Subcutaneous abdominal adipose tissue (tissue), 5 donors: Measurements from ENCODE around the gene CFAP299.

Source experiments
- H3K27ac ChIP-seq: one replicate; pipeline ENCODE4 v1.7.0; 2013; ENCODE audit warnings: low read depth, mild to moderate bottlenecking, inconsistent platforms, low read length, moderate library complexity
- H3K27me3 ChIP-seq, 5 donors: one replicate each; pipeline ENCODE4 v1.7.0; 2013; ENCODE audit warnings: low read length in 5 of 5, inconsistent platforms in 1 of 5; ENCODE audit not compliant: control insufficient read depth in 5 of 5, insufficient read depth in 4 of 5
- H3K36me3 ChIP-seq, 5 donors: one replicate each; pipeline ENCODE4 v1.7.0; 2013; ENCODE audit warnings: low read length in 5 of 5; ENCODE audit not compliant: control insufficient read depth in 5 of 5, insufficient read depth in 5 of 5
- H3K4me1 ChIP-seq, 5 donors: one replicate each; pipeline ENCODE4 v1.7.0; 2013; ENCODE audit warnings: low read length in 5 of 5, mild to moderate bottlenecking in 3 of 5, moderate library complexity in 1 of 5; ENCODE audit not compliant: control insufficient read depth in 5 of 5, insufficient read depth in 5 of 5
- H3K4me3 ChIP-seq, 5 donors: one replicate each; pipeline ENCODE4 v1.7.0; 2013; ENCODE audit warnings: low read length in 5 of 5, low read depth in 1 of 5
- H3K9ac ChIP-seq, 5 donors: one replicate each; pipeline ENCODE4 v1.7.0; 2013; ENCODE audit warnings: low read length in 5 of 5, mild to moderate bottlenecking in 4 of 5, moderate library complexity in 3 of 5
- H3K9me3 ChIP-seq, 5 donors: one replicate each; pipeline ENCODE4 v1.7.0; 2013; ENCODE audit warnings: low read length in 5 of 5; ENCODE audit not compliant: control insufficient read depth in 5 of 5
- donor health status: healthy.
- donor health status: healthy.
- donor health status: healthy.
- donor health status: healthy.
- donor health status: healthy.

CFAP299 gene

DNA sequence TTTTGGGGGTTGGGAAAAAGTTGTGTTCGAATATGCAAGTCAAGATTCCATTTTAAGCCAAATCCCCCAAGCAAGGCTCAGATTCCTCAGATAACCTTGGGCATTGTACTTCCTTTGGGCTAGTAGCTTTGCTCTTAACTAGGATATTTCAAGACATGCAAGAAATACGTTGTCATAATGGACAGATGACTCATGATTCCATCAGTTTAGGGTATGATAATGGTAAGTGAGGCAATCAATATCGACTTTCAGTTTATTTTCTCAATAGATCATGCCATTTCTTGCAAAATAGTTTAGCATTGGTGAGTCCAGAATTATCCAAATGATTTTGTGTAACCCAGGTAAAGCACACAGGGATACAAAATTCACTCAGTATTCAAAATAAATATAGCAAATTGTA is 25.4 kb downstream of the CFAP299 start:
- no peaks in the 10 kb centered on the region for H3K36me3 ChIP-seq
- no peak overlapping the region for H3K9ac ChIP-seq
- H3K27ac ChIP-seq: no peak overlapping the region
- no peaks in the 10 kb centered on the region for H3K4me1 ChIP-seq
- no peaks in the 10 kb centered on the region for H3K9me3 ChIP-seq
- peaks cover 0 to 3% (median 0%) of the 10 kb centered on the region in 5 donors for H3K27me3 ChIP-seq
- no peak overlapping the region for H3K4me3 ChIP-seq

DNA sequence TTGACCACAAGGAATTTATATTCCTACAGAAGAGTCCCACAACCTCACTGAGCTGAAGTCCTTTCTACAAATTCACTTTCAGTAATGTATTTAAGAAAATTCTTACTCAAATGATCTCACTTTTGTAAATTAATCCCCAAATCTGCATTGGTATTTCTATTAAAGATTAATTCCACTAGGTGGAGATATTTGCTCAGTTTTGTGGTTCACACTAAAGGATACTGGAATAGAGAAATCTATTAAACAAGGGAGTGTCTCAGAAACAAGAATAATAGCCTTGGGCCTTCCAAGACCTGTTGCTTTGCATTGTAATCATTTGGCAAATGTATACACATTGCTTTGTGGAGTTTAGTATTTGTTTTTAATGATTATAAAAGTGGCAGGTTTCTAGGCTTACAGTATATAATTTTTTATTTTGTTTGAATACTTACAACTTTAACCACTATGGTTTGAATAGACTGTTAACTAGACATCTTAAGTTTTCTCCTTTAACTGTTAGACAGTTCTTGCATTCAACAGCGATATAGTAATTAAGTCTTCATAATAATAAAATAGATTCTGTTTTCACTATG is 25.9 kb downstream of the CFAP299 start:
- Histone ChIP-seq H3K36me3 (no peaks in the 10 kb centered on the region), H3K27me3 (peaks cover 0 to 3% (median 0%) of the 10 kb centered on the region in 5 donors), H3K4me3 (no peak overlapping the region), H3K27ac (no peak overlapping the region), H3K9me3 (no peaks in the 10 kb centered on the region), H3K4me1 (no peaks in the 10 kb centered on the region), H3K9ac (no peak overlapping the region)

DNA sequence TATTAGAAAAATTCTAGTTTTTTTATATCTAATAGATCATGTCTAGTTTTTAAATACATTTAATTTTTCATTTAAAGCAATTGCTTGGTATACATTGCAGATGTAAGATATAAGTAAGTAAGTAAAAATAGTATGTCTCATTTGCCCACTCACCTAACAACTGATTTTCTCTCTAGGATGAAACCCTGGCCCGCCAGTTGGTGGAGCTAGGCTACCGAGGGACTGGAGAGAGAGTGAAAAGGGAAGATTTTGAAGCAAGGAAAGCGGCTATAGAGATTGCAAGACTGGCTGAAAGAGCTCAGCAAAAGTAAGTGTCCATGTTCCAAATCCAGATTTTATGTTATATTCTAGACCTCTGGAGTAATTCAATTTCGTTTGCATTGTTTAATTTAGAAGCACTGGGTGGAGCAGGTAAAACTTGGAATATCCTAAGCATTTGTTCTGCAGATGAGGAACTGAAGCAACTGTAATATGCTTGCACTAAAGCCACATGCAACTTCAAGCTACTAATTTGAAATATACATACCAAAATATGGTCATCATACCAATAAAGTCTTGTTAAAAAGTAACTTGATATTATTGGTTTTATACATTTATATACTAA is 27.1 kb downstream of the CFAP299 start:
- Histone ChIP-seq H3K36me3 (no peaks in the 10 kb centered on the region), H3K9ac (no peak overlapping the region), H3K4me1 (no peaks in the 10 kb centered on the region), H3K9me3 (no peaks in the 10 kb centered on the region), H3K4me3 (no peak overlapping the region), H3K27ac (no peak overlapping the region), H3K27me3 (peaks cover 0 to 3% (median 0%) of the 10 kb centered on the region in 5 donors)

DNA sequence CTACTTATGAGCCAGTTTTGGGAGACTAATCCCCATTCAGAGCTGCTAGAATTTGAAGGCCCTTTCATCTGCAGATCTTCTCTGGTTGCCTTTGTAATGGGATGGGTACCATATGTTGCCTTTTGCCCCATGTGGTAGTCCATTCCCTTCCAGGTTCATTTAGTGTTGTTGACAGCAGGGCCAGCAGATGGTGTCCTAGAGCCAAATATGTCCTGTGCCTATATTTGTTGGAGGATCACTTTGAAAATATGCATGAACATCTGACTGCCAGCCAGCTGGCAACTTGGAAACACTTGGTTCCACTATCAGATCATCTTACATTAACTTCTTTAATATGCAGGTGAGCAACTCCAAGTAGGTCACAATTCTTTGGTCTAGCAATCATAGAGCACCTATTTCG is 30.4 kb downstream of the CFAP299 start:
- Histone ChIP-seq H3K9ac (no peak overlapping the region), H3K4me3 (no peak overlapping the region), H3K4me1 (no peaks in the 10 kb centered on the region), H3K27ac (no peak overlapping the region), H3K27me3 (peaks cover 0 to under 1% (median 0%) of the 10 kb centered on the region in 5 donors), H3K9me3 (peaks cover 0 to 3% (median under 1%) of the 10 kb centered on the region in 5 donors), H3K36me3 (no peaks in the 10 kb centered on the region)

DNA sequence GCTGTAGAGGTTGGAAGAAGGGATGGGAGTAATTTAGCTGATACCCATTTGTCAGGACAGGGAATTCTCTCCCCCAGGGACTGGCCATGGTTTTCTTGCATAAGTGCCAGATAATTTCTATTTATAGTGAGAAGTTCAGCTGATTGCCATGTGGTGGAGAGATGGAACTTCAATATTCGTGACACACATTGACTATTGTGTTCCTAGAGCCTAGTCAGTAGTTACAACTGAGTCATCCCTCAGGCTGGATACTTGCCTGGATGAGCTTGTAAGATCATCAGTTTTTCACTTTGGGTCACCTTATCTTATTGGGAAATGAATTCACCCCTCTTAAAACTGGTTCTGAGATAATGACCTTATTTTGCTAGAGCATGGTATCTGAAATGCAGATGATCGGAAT is 32.2 kb downstream of the CFAP299 start:
- no peak overlapping the region for H3K27ac ChIP-seq
- H3K4me1 ChIP-seq: no peaks in the 10 kb centered on the region
- no peaks in the 10 kb centered on the region for H3K36me3 ChIP-seq
- peaks cover 0 to 6% (median 2%) of the 10 kb centered on the region in 5 donors for H3K9me3 ChIP-seq
- no peaks in the 10 kb centered on the region for H3K27me3 ChIP-seq
- no peak overlapping the region for H3K9ac ChIP-seq
- no peak overlapping the region for H3K4me3 ChIP-seq

DNA sequence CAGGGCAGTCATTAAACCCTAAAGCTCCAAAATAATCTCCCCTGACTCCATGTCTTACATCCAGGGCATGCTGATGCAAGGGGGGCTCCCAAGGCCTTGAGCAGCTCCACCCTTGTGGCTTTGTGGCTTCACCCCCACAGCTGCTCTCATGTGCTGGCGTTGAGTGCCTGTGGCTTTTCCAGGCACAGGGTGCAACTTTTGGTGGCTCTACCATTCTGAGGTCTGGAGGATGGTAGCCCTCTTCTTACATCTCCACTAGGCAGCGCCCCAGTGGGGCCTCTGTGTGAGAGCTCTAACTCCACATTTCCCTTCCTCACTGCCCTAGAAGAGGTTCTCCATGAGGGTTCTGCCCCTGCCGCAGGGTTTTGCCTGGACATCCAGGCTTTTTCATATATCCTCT is 35.1 kb downstream of the CFAP299 start:
- no peaks in the 10 kb centered on the region for H3K36me3 ChIP-seq
- H3K9me3 ChIP-seq: peaks cover 0 to 6% (median 2%) of the 10 kb centered on the region in 5 donors
- no peak overlapping the region for H3K27ac ChIP-seq
- H3K4me1 ChIP-seq: no peaks in the 10 kb centered on the region
- H3K4me3 ChIP-seq: no peak overlapping the region
- no peak overlapping the region for H3K9ac ChIP-seq
- H3K27me3 ChIP-seq: no peaks in the 10 kb centered on the region

DNA sequence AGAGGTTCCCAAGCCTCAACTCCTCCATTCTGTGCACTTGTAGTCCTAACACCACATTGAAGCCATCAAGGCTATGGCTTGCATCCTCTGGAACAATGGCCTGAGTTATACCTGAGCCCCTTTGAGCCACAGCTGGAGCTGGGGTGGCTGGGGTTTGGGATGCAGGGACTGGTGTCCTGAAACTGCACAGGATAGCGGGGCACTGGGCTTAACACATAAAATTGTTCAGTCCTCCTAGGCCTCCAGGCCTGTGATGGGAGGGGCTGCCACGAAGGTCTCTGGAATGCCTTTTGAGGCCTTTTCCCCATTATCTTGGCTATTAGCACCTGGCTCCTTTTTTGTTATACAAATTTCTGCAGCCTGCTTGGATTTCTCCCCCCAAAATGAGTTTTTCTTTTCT is 35.5 kb downstream of the CFAP299 start:
- H3K4me3 ChIP-seq: no peak overlapping the region
- no peak overlapping the region for H3K9ac ChIP-seq
- H3K36me3 ChIP-seq: no peaks in the 10 kb centered on the region
- H3K9me3 ChIP-seq: peaks cover 0 to 6% (median 2%) of the 10 kb centered on the region in 5 donors
- H3K27ac ChIP-seq: no peak overlapping the region
- H3K27me3 ChIP-seq: no peaks in the 10 kb centered on the region
- no peaks in the 10 kb centered on the region for H3K4me1 ChIP-seq

DNA sequence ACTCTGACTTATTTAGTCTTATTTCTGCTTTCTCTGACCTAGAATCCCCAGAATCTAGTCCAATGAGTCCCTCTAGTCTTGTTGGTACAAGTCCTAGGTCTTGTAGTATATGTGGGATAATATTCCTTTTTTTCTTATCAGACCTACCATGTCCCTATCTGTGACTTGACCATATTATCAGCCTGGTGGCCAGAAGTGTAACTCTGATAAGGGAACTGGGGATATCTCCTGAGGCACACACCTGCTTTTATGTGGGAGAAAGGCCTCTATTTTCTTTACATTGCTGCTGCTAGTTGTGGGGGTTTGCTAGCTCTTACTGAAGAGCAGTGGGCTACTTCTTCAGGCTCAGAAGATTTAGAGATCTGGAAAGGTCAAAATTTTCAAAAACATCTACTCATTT is 38.6 kb downstream of the CFAP299 start:
- Histone ChIP-seq H3K4me3 (no peak overlapping the region), H3K27me3 (no peaks in the 10 kb centered on the region), H3K9ac (no peak overlapping the region), H3K36me3 (no peaks in the 10 kb centered on the region), H3K27ac (no peak overlapping the region), H3K4me1 (no peaks in the 10 kb centered on the region), H3K9me3 (peaks cover 0 to 6% (median 2%) of the 10 kb centered on the region in 5 donors)

DNA sequence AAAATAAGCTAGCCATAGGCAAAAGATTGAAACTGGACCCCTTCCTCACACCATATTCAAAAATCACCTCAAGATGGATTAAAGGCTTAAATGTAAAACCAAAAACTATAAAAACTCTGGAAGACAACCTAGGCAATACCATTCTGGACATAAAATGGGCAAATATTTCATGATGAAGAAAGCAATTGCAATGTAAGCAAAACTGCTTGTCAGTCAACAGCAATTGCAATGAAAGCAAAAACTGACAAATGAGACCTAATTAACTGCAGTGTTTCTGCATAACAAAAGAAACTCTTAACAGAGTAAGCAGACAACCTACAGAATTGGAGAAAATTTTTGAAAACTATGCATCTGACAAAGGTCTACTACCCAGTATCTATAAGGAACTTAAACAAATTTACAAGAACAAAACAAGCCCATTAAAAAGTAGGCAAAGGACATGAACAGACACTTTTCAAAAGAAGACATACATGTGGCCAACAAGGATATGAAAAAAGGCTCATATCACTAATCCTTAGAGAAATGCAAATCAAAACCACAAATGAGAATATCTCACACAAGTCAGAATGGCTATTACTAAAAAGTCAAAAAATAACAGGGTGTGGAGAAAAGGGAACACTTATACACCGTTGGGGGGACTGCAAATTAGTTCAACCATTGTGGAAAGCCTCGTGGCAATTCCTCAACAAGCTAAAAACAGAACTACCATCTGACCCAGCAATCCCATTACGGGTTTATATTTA is 46.7 kb downstream of the CFAP299 start:
- H3K27me3 ChIP-seq: no peaks in the 10 kb centered on the region
- no peak overlapping the region for H3K27ac ChIP-seq
- H3K4me3 ChIP-seq: no peak overlapping the region
- no peaks in the 10 kb centered on the region for H3K36me3 ChIP-seq
- H3K9ac ChIP-seq: no peak overlapping the region
- H3K4me1 ChIP-seq: no peaks in the 10 kb centered on the region
- H3K9me3 ChIP-seq: peaks cover 0 to 6% (median 2%) of the 10 kb centered on the region in 5 donors
